ENCODE data around the gene MUC5AC. TPM values are rescaled to one million over a fixed set of nuclear protein-coding genes. Genes with fewer than 3 reads are reported as not detected.

MUC5AC gene
- total and polyA plus RNA-seq, 2 of the 13 experiments (the other 11 are each of a cell fraction or from before 2014, with no cell fraction given) = under 0.01 TPM; not detected in 1

GRCh38 chr11:1202154-1202775 lies 44.5 kb downstream of the MUC5AC start:
- CTCF ChIA-PET (ENCODE audit: low intra/inter-chr PET ratio, low total read pairs) = interaction anchor here (1.4 to 1.5 kb wide), 2 partner anchors 31 to 313 kb away, joined by 4 to 11 read pairs; no protein-coding TSS in a partner anchor

More at GRCh38 chr11:1202154-1202775, 44.5 kb downstream of the MUC5AC start:
- no peaks in the 10 kb centered on the region for H3K4me1 ChIP-seq (ENCODE audit: insufficient read depth, low read length)
- H3K27ac ChIP-seq (ENCODE audit: extremely low read length, insufficient read depth, low read length) = no peak overlapping the region
- no peaks in the 10 kb centered on the region for H3K36me3 ChIP-seq (replicated peaks in 1 of 2; ENCODE audit: control insufficient read depth in 1 of 2, insufficient read depth in 2 of 2, low read length in 2 of 2)
- POLR2A ChIA-PET = interaction anchor here (0.8 kb wide), 1 partner anchor 312 kb away, joined by 3 read pairs; no protein-coding TSS in a partner anchor
- BruUV-seq (replicated peaks) = no TSS peak
- peaks cover 43 to 83% of the 10 kb centered on the region in 2 experiments for H3K27me3 ChIP-seq (ENCODE audit: control insufficient read depth in 1 of 2, insufficient read depth in 2 of 2, low read length in 2 of 2)
- in situ Hi-C loops (cut with HindIII; ENCODE audit: extremely low pct_ligation_motif_present, low pct_unique_long_range_greater_than_20kb) (no loop called here), intact Hi-C loops (cut with micrococcal nuclease; ENCODE audit: unreplicated experiment) (loop anchor here (2.0 to 10.0 kb wide), 2 partner anchors 63 to 313 kb away; no protein-coding TSS in a partner anchor)
- ATAC-seq (peak; percentile 10; the same call in 2 of the 3 replicates), DNase-seq (ENCODE audit: low spot score) (no peak), FAIRE-seq (no peak)
- no peak overlapping the region for H3K9ac ChIP-seq (ENCODE audit: insufficient read depth, low read depth, low read length)
- no peak overlapping the region for H3K4me2 ChIP-seq (ENCODE audit: low read depth, low read length)
- 34% methylated on average over 3 of the region's 18 CpGs for WGBS (ENCODE audit: low lambda C conversion rate)
- TF ChIP-seq ZNF792 (CRISPR knock-in tag; IDR thresholded peaks at IDR 0.05) (no peak), NFRKB (IDR thresholded peaks at IDR 0.05) (no peak), CAMTA2 (CRISPR knock-in tag; IDR thresholded peaks at IDR 0.05; ENCODE audit: borderline replicate concordance) (no peak), ZNF431 (CRISPR knock-in tag; IDR thresholded peaks at IDR 0.05; ENCODE audit: borderline replicate concordance, low read depth) (no peak), ZNF660 (CRISPR knock-in tag; IDR thresholded peaks at IDR 0.05; ENCODE audit: borderline replicate concordance, low read depth) (no peak), NCOA2 (CRISPR knock-in tag; IDR thresholded peaks at IDR 0.05) (no peak), PPARG (CRISPR knock-in tag; conservative IDR thresholded peaks at IDR 0.05) (no peak)
- TF ChIP-seq, protein P1, sequence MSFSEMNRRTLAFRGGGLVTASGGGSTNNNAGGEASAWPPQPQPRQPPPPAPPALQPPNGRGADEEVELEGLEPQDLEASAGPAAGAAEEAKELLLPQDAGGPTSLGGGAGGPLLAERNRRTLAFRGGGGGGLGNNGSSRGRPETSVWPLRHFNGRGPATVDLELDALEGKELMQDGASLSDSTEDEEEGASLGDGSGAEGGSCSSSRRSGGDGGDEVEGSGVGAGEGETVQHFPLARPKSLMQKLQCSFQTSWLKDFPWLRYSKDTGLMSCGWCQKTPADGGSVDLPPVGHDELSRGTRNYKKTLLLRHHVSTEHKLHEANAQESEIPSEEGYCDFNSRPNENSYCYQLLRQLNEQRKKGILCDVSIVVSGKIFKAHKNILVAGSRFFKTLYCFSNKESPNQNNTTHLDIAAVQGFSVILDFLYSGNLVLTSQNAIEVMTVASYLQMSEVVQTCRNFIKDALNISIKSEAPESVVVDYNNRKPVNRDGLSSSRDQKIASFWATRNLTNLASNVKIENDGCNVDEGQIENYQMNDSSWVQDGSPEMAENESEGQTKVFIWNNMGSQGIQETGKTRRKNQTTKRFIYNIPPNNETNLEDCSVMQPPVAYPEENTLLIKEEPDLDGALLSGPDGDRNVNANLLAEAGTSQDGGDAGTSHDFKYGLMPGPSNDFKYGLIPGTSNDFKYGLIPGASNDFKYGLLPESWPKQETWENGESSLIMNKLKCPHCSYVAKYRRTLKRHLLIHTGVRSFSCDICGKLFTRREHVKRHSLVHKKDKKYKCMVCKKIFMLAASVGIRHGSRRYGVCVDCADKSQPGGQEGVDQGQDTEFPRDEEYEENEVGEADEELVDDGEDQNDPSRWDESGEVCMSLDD (CRISPR knock-in tag; IDR thresholded peaks at IDR 0.05; ENCODE audit: borderline replicate concordance) = no peak
- TF ChIP-seq, protein P2, sequence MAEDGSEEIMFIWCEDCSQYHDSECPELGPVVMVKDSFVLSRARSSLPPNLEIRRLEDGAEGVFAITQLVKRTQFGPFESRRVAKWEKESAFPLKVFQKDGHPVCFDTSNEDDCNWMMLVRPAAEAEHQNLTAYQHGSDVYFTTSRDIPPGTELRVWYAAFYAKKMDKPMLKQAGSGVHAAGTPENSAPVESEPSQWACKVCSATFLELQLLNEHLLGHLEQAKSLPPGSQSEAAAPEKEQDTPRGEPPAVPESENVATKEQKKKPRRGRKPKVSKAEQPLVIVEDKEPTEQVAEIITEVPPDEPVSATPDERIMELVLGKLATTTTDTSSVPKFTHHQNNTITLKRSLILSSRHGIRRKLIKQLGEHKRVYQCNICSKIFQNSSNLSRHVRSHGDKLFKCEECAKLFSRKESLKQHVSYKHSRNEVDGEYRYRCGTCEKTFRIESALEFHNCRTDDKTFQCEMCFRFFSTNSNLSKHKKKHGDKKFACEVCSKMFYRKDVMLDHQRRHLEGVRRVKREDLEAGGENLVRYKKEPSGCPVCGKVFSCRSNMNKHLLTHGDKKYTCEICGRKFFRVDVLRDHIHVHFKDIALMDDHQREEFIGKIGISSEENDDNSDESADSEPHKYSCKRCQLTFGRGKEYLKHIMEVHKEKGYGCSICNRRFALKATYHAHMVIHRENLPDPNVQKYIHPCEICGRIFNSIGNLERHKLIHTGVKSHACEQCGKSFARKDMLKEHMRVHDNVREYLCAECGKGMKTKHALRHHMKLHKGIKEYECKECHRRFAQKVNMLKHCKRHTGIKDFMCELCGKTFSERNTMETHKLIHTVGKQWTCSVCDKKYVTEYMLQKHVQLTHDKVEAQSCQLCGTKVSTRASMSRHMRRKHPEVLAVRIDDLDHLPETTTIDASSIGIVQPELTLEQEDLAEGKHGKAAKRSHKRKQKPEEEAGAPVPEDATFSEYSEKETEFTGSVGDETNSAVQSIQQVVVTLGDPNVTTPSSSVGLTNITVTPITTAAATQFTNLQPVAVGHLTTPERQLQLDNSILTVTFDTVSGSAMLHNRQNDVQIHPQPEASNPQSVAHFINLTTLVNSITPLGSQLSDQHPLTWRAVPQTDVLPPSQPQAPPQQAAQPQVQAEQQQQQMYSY (CRISPR knock-in tag; IDR thresholded peaks at IDR 0.05) = no peak
- H2AFZ ChIP-seq (ENCODE audit: low read length) = no peak overlapping the region
- H4K20me1 ChIP-seq (ENCODE audit: insufficient read depth, low read length) = no peaks in the 10 kb centered on the region
- H3K4me3 ChIP-seq (replicated peaks in 1 of 3; ENCODE audit: insufficient read depth in 1 of 3, low read depth in 2 of 3, low read length in 3 of 3) = no peak overlapping the region
- no peaks in the 10 kb centered on the region for H3K79me2 ChIP-seq (ENCODE audit: insufficient read depth, low read length)
- H3K9me3 ChIP-seq (ENCODE audit: low read length) = no peaks in the 10 kb centered on the region

All from HepG2 (cell line).